GM13976 (cell line): Measurements from ENCODE around the gene PRKCA.

Experiments
- DNase-seq: peaks from one replicate; pipeline ENCODE4 v3.0.0; 2012; ENCODE audit warnings: low spot score
- CTCF ChIP-seq: IDR thresholded peaks from 2 replicates; pipeline ENCODE4 v1.5.1; 2012; ENCODE audit warnings: borderline replicate concordance, mild to moderate bottlenecking; ENCODE audit not compliant: insufficient read depth; ENCODE audit errors: extremely low read depth, missing control alignments, control extremely low read depth
- in situ Hi-C: fragments of 300-500 bp; cut with MboI; formaldehyde crosslinking; loops from one replicate; pipeline ENCODE4 v1.12.0; 2022; ENCODE audit warnings: low sequenced_read_pairs, mixed read lengths, inconsistent platforms; ENCODE audit not compliant: unreplicated experiment

The PRKCA gene

GRCh38 chr17:66582373-66583111 is 280.1 kb downstream of the PRKCA start:
- no peak for TF ChIP-seq CTCF
- DNase-seq, result no peak
- in situ Hi-C loops, result no loop called here

GRCh38 chr17:66583112-66583748 is 280.8 kb downstream of the PRKCA start:
- in situ Hi-C loops, result no loop called here
- no peak for TF ChIP-seq CTCF
- no peak for DNase-seq

- no peak for TF ChIP-seq CTCF
- DNase-seq, result no peak
- in situ Hi-C loops, result no loop called here
Observed at GRCh38 chr17:66584927-66585326, 282.5 kb downstream of the PRKCA start.

GRCh38 chr17:66585472-66585871 is 283.1 kb downstream of the PRKCA start:
- DNase-seq, result no peak
- in situ Hi-C loops, result no loop called here
- no peak for TF ChIP-seq CTCF

- no peak for TF ChIP-seq CTCF
- in situ Hi-C loops, result no loop called here
- DNase-seq, result no peak
Observed at GRCh38 chr17:66589892-66590291, 287.5 kb downstream of the PRKCA start.

GRCh38 chr17:66593116-66593515 is 290.7 kb downstream of the PRKCA start:
- TF ChIP-seq CTCF, result no peak
- in situ Hi-C loops, result no loop called here
- no peak for DNase-seq
